T47D (cell line): ENCODE data around the gene MPPED1.

ENCODE experiments used
- DNase-seq, 2 experiments: peaks; one replicate each; pipeline versions ENCODE4 v3.0.0 to v3.0.0-alpha.2; 2011 to 2012; ENCODE audit warnings: low read depth in 1 of 2, low spot score in 1 of 2
- JUND ChIP-seq: IDR thresholded peaks from 2 replicates; pipeline ENCODE4 v1.6.1; 2012; ENCODE audit warnings: low read depth
- in situ Hi-C: cut with HindIII; loops from 2 replicates; pipeline ENCODE4 v1.10.0; 2016; ENCODE audit warnings: low sequenced_read_pairs, low pct_unique_long_range_greater_than_20kb

The MPPED1 gene

GRCh38 chr22:43504068-43504467 lies 92.3 kb downstream of the MPPED1 start:
- no peak for DNase-seq
- in situ Hi-C loops, result no loop called here
- TF ChIP-seq JUND, result no peak

GRCh38 chr22:43504666-43505261 lies 93.0 kb downstream of the MPPED1 start:
- TF ChIP-seq JUND, result no peak
- DNase-seq, result no peak
- in situ Hi-C loops, result no loop called here

GRCh38 chr22:43505423-43505822 lies 93.6 kb downstream of the MPPED1 start:
- in situ Hi-C loops, result no loop called here
- TF ChIP-seq JUND, result no peak
- no peak for DNase-seq

- no peak for TF ChIP-seq JUND
- no peak for DNase-seq
- in situ Hi-C loops, result no loop called here
Measured at GRCh38 chr22:43505896-43506295, 94.1 kb downstream of the MPPED1 start.

- no peak for DNase-seq
- in situ Hi-C loops, result no loop called here
- TF ChIP-seq JUND, result no peak
Measured at GRCh38 chr22:43506487-43506886, 94.7 kb downstream of the MPPED1 start.

- in situ Hi-C loops, result no loop called here
- no peak for TF ChIP-seq JUND
Measured at GRCh38 chr22:43507235-43507634, 95.4 kb downstream of the MPPED1 start.

GRCh38 chr22:43508489-43508888 lies 96.7 kb downstream of the MPPED1 start:
- no peak for TF ChIP-seq JUND
- no peak for DNase-seq
- in situ Hi-C loops, result no loop called here

More at GRCh38 chr22:43507235-43507634, 95.4 kb downstream of the MPPED1 start:
- DNase-seq, result no peak

- no peak for TF ChIP-seq JUND
- DNase-seq, result no peak
- in situ Hi-C loops, result no loop called here
Measured at GRCh38 chr22:43509337-43509736, 97.5 kb downstream of the MPPED1 start.

GRCh38 chr22:43510281-43511070 lies 98.7 kb downstream of the MPPED1 start:
- no peak for TF ChIP-seq JUND
- in situ Hi-C loops, result no loop called here
- no peak for DNase-seq

GRCh38 chr22:43511276-43511910 lies 99.6 kb downstream of the MPPED1 start:
- in situ Hi-C loops, result no loop called here
- no peak for TF ChIP-seq JUND
- no peak for DNase-seq

- no peak for DNase-seq
- in situ Hi-C loops, result no loop called here
- no peak for TF ChIP-seq JUND
Measured at GRCh38 chr22:43512279-43512678, 100.5 kb downstream of the MPPED1 start.

GRCh38 chr22:43514476-43515157 lies 102.8 kb downstream of the MPPED1 start:
- TF ChIP-seq JUND, result no peak
- in situ Hi-C loops, result no loop called here

GRCh38 chr22:43515411-43515810 lies 103.6 kb downstream of the MPPED1 start:
- no peak for DNase-seq
- TF ChIP-seq JUND, result no peak
- in situ Hi-C loops, result no loop called here

More at GRCh38 chr22:43514476-43515157, 102.8 kb downstream of the MPPED1 start:
- DNase-seq, result no peak
